ENCODE data around the gene TRIM41. TPM values are rescaled to one million over a fixed set of nuclear protein-coding genes. Genes with fewer than 3 reads are reported as not detected.

Gene TRIM41
- total and polyA plus RNA-seq, 2 of the 13 experiments (the other 11 are each of a cell fraction or from before 2014, with no cell fraction given), result 10.2 to 16.7 TPM

DNA sequence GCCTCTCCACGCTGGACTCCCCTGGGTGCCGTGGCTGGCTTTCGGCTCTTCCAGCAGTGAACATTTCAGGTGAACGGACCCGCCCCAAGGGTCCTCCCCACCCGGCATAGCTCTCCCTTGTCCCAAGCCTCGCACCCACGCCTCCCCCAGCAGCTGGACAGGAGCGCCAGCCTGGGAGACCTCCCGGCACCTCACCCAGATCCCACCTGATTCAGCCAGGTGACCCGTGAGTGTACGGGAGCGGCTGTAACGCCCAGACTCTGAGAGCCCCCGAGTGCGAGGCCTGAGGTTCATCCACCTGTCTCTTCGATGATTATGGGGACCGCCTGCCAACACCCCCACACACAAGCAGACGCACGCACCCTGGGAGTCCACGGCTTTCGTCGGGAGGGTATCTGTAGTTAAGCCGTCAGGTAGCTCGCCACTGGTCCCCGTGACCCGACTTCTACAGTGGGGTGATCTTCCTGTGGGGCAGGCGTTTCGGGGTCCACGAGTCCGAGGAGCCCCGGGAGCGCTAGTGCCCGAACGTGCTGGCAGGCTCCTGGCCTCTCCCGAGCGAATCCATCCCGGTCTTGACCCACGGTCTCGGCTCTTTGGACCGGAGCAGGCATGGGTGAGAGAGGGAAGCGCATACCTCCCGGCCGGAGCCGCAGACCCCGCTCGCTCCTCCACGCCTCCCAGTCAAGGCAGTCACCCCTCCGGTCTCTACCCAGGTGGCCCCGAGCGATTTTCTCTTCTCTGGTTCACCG lies 32.9 kb upstream of the TRIM41 start (continued):
- TF ChIP-seq, protein P1, sequence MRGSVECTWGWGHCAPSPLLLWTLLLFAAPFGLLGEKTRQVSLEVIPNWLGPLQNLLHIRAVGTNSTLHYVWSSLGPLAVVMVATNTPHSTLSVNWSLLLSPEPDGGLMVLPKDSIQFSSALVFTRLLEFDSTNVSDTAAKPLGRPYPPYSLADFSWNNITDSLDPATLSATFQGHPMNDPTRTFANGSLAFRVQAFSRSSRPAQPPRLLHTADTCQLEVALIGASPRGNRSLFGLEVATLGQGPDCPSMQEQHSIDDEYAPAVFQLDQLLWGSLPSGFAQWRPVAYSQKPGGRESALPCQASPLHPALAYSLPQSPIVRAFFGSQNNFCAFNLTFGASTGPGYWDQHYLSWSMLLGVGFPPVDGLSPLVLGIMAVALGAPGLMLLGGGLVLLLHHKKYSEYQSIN (CRISPR knock-in tag; IDR thresholded peaks at IDR 0.05; ENCODE audit: borderline replicate concordance), result no peak
- TF ChIP-seq ZFP82 (CRISPR knock-in tag; IDR thresholded peaks at IDR 0.05; ENCODE audit: borderline replicate concordance), result 0 out of 2 replicates have a peak, but pooled peaks have one; percentile 24
- peak; percentile 38; the same call in 1 of the 2 replicates for TF ChIP-seq ZNF317 (CRISPR knock-in tag; IDR thresholded peaks at IDR 0.05)
- no peak for TF ChIP-seq CSRNP2 (CRISPR knock-in tag; conservative IDR thresholded peaks at IDR 0.05; ENCODE audit: low read depth)
- no peak for TF ChIP-seq ZNF276 (CRISPR knock-in tag; IDR thresholded peaks at IDR 0.05; ENCODE audit: low read depth)
- TF ChIP-seq ZNF749 (CRISPR knock-in tag; IDR thresholded peaks at IDR 0.05; ENCODE audit: borderline replicate concordance), result no peak
- 0 out of 2 replicates have a peak, but pooled peaks have one; percentile 43 for TF ChIP-seq MEF2D (CRISPR knock-in tag; IDR thresholded peaks at IDR 0.05)
- no peak for TF ChIP-seq ZNF841 (CRISPR knock-in tag; IDR thresholded peaks at IDR 0.05; ENCODE audit: borderline replicate concordance)
- no peak for TF ChIP-seq SMYD3 (CRISPR knock-in tag; IDR thresholded peaks at IDR 0.05)
- no peak for TF ChIP-seq ZNF724P (CRISPR knock-in tag; IDR thresholded peaks at IDR 0.05; ENCODE audit: borderline replicate concordance)
- TF ChIP-seq ZNF777 (CRISPR knock-in tag; IDR thresholded peaks at IDR 0.05), result peak; percentile 28; the same call in 1 of the 2 replicates
